GM12878 (cell line): ENCODE data around the gene MYO18B. TPM values are rescaled to one million over a fixed set of nuclear protein-coding genes. Genes with fewer than 3 reads are reported as not detected.

ENCODE experiments used
- FOS ChIP-seq: IDR thresholded peaks from 3 replicates; pipeline ENCODE4 v1.6.1; 2011; ENCODE audit warnings: borderline replicate concordance; ENCODE audit not compliant: insufficient read length; ENCODE audit errors: extremely low read depth
- PML ChIP-seq: IDR thresholded peaks from 2 replicates; pipeline ENCODE4 v1.6.1; 2012; ENCODE audit warnings: low read length, inconsistent platforms
- SMARCA5 ChIP-seq: fragments of 450-650 bp; IDR thresholded peaks from 2 replicates; pipeline ENCODE4 v1.6.1; 2017; ENCODE audit warnings: mild to moderate bottlenecking
- ZNF207 ChIP-seq: fragments of 450-650 bp; IDR thresholded peaks from 2 replicates; pipeline ENCODE4 v1.6.1; 2014; ENCODE audit warnings: antibody characterized with exemption, mild to moderate bottlenecking, borderline replicate concordance
- polyA plus RNA-seq, 11 experiments: library from polyadenylated mRNA; depleted of rRNA in 4 of 11; unstranded in 6 of 11; stranded (reverse) in 5 of 11; fragments of >200 nt; fragmentation: Nextera tagmentation in 4 of 11; fragmentation: Illumina TruSeq in 1 of 11; extraction: Ambion mirVana in 4 of 11; extraction: Trizol in 1 of 11; gene quantifications; 1 replicate in 1 of 11; 2 replicates in 10 of 11; pipeline versions ENCODE4 v1.2.1 to v1.2.3, GENCODE V29; 2011 to 2016; ENCODE audit warnings: inconsistent platforms in 2 of 11, missing spikeins in 2 of 11, low read depth in 1 of 11
- total RNA-seq, 4 experiments: library from RNA; depleted of rRNA in 3 of 4; stranded (reverse); fragments of >200 nt in 3 of 4; fragmentation: Illumina TruSeq in 1 of 4; extraction: Trizol in 1 of 4; gene quantifications; 2 replicates each; pipeline versions ENCODE4 v1.2.1 to v1.2.3, GENCODE V29; 2013 to 2021
- TF ChIP-seq, protein P1 (sequence below): fragments of 450-650 bp; IDR thresholded peaks from 2 replicates; pipeline ENCODE4 v1.6.1; 2016; ENCODE audit warnings: mild to moderate bottlenecking, moderate library complexity, borderline replicate concordance
- TF ChIP-seq, protein P2 (sequence below): fragments of 150-350 bp; IDR thresholded peaks from 2 replicates; pipeline ENCODE4 v1.6.1; 2014; ENCODE audit warnings: mild to moderate bottlenecking, low read depth, low read length

MYO18B gene
- total and polyA plus RNA-seq, 10 of the 15 experiments (the other 5 are each of a cell fraction or from before 2014, with no cell fraction given) = 0.05 to 2.1 (median 0.51) TPM; not detected in 1

DNA sequence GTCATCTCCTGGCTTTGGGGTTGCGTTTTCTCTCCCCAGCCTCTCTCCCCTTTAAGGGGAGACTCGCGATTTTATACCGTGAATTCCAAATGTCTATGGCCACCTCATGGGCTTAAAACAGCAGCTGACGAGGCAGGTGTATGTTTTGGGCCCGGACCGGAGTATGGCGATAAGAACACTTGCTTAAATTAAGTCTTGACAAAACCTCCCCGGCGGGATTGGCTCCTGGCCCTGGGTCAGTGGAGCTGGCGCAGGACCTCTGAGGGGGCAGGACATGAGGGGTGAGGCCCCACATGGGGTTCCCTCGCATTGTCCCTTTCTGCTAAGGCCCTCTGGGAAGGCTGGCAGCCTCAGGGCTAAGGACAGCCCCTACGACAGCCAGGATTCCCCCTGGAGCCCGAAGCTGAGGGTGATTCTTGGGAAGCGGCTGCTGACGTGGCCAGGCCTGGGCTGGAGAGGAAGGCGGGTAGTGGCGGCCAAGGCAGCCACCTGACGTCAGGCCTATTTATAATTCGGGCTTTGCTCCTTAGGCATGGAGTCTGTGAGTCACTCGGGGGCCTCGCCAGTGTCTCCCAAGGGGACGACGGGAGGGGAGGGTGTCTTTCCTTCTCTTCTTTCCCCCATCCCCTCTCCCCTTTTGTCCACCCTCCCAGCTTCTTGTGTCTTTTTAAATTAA, 12.7 kb downstream of the MYO18B start (continued):
- TF ChIP-seq, protein P1, sequence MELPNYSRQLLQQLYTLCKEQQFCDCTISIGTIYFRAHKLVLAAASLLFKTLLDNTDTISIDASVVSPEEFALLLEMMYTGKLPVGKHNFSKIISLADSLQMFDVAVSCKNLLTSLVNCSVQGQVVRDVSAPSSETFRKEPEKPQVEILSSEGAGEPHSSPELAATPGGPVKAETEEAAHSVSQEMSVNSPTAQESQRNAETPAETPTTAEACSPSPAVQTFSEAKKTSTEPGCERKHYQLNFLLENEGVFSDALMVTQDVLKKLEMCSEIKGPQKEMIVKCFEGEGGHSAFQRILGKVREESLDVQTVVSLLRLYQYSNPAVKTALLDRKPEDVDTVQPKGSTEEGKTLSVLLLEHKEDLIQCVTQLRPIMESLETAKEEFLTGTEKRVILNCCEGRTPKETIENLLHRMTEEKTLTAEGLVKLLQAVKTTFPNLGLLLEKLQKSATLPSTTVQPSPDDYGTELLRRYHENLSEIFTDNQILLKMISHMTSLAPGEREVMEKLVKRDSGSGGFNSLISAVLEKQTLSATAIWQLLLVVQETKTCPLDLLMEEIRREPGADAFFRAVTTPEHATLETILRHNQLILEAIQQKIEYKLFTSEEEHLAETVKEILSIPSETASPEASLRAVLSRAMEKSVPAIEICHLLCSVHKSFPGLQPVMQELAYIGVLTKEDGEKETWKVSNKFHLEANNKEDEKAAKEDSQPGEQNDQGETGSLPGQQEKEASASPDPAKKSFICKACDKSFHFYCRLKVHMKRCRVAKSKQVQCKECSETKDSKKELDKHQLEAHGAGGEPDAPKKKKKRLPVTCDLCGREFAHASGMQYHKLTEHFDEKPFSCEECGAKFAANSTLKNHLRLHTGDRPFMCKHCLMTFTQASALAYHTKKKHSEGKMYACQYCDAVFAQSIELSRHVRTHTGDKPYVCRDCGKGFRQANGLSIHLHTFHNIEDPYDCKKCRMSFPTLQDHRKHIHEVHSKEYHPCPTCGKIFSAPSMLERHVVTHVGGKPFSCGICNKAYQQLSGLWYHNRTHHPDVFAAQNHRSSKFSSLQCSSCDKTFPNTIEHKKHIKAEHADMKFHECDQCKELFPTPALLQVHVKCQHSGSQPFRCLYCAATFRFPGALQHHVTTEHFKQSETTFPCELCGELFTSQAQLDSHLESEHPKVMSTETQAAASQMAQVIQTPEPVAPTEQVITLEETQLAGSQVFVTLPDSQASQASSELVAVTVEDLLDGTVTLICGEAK = no peak
- TF ChIP-seq ZNF207 (no peak), PML (no peak), SMARCA5 (no peak), FOS (no peak)
- TF ChIP-seq, protein P2, sequence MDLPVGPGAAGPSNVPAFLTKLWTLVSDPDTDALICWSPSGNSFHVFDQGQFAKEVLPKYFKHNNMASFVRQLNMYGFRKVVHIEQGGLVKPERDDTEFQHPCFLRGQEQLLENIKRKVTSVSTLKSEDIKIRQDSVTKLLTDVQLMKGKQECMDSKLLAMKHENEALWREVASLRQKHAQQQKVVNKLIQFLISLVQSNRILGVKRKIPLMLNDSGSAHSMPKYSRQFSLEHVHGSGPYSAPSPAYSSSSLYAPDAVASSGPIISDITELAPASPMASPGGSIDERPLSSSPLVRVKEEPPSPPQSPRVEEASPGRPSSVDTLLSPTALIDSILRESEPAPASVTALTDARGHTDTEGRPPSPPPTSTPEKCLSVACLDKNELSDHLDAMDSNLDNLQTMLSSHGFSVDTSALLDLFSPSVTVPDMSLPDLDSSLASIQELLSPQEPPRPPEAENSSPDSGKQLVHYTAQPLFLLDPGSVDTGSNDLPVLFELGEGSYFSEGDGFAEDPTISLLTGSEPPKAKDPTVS = no peak
